Keratinocyte (primary cell): ENCODE data around the gene ACSM2A.

Experiments
- CTCF ChIP-seq, 3 experiments: IDR thresholded peaks in 1 of 3; conservative IDR thresholded peaks in 1 of 3; optimal IDR thresholded peaks in 1 of 3; 2 replicates in 2 of 3; 3 replicates in 1 of 3; pipeline versions ENCODE3 to v1.5.1; 2011; ENCODE audit warnings: low read length in 3 of 3, mild to moderate bottlenecking in 3 of 3, moderate library complexity in 2 of 3, control low read depth in 1 of 3, inconsistent platforms in 1 of 3; ENCODE audit not compliant: insufficient read depth in 2 of 3; ENCODE audit errors: extremely low read depth in 1 of 3
- EZH2 ChIP-seq: IDR thresholded peaks from one replicate; pipeline ENCODE4 v1.6.1; 2012; ENCODE audit warnings: inconsistent platforms, mild to moderate bottlenecking, low read length, moderate library complexity

- TF ChIP-seq CTCF (optimal IDR thresholded peaks at IDR 0.05 in 1 of 3, IDR thresholded peaks at IDR 0.05 in 1 of 3, conservative IDR thresholded peaks at IDR 0.05 in 1 of 3; ENCODE audit: extremely low read depth in 1 of 3, insufficient read depth in 2 of 3, low read length in 3 of 3), result no peak
- no peak for TF ChIP-seq EZH2
Measured at GRCh38 chr16:20410121-20410723, 41.1 kb upstream of the ACSM2A start.
